IMR-90 (cell line): ENCODE results near the gene CTPS1. TPM values are rescaled to one million over a fixed set of nuclear protein-coding genes. Genes with fewer than 3 reads are reported as not detected.

ENCODE experiments used
- ATAC-seq: fragments of 200-7000 bp; cut with Tn5 transposase; 2 replicates; pipeline ENCODE4 v1.9.1; 2020; ENCODE audit warnings: low read depth, mild to moderate bottlenecking, moderate library complexity
- BruUV-seq: library from RNA; stranded (reverse); fragments of 400-500 nt; replicated peaks from 2 replicates; lab custom pipeline; 2021; lab: Mats Ljungman, UMichigan
- CTCF ChIA-PET: fragments of 300-600 bp; formaldehyde crosslinking; extraction: SDS; loops from one replicate; lab custom pipeline; 2021; ENCODE audit warnings: antibody characterized with exemption; lab: Yijun Ruan, JAX
- POLR2A ChIA-PET: fragments of 300-600 bp; sonication (Branson Sonifier 250); formaldehyde crosslinking; loops from one replicate; lab custom pipeline; 2022; ENCODE audit warnings: antibody characterized with exemption; ENCODE audit not compliant: unreplicated experiment; lab: Charles Lee
- DNase-seq: peaks from one replicate; pipeline ENCODE4 v3.0.0; 2013
- H2AFZ ChIP-seq: replicated peaks from 2 replicates; pipeline ENCODE3; 2013; ENCODE audit warnings: low read length, mild to moderate bottlenecking; ENCODE audit not compliant: poor library complexity
- H2AK5ac ChIP-seq: 2 replicates; pipeline ENCODE4 v1.6.1; 2013; ENCODE audit warnings: low read depth, low read length, inconsistent platforms
- H2AK9ac ChIP-seq: replicated peaks from 2 replicates; pipeline ENCODE3; 2013; ENCODE audit warnings: mild to moderate bottlenecking, low read depth, low read length, moderate library complexity; ENCODE audit not compliant: poor library complexity
- H2BK120ac ChIP-seq: 2 replicates; pipeline ENCODE4 v1.6.1; 2013; ENCODE audit warnings: low read depth, low read length, inconsistent platforms
- H2BK15ac ChIP-seq: 3 replicates; pipeline ENCODE4 v1.6.1; 2013; ENCODE audit warnings: low read depth, low read length, inconsistent platforms
- H2BK20ac ChIP-seq: 2 replicates; pipeline ENCODE4 v1.6.1; 2013; ENCODE audit warnings: low read depth, mild to moderate bottlenecking, inconsistent platforms, low read length, moderate library complexity
- H2BK5ac ChIP-seq: 2 replicates; pipeline ENCODE4 v1.6.1; 2013; ENCODE audit warnings: mild to moderate bottlenecking, low read depth, low read length, inconsistent platforms; ENCODE audit not compliant: poor library complexity, severe bottlenecking
- H3K14ac ChIP-seq: replicated peaks from 2 replicates; pipeline ENCODE4 v1.6.1; 2013; ENCODE audit warnings: low read depth, low read length, inconsistent platforms
- H3K18ac ChIP-seq: 2 replicates; pipeline ENCODE4 v1.6.1; 2013; ENCODE audit warnings: low read depth, low read length, control low read depth
- H3K23ac ChIP-seq: 2 replicates; pipeline ENCODE4 v1.6.1; 2013; ENCODE audit warnings: low read depth, low read length, inconsistent platforms
- H3K27ac ChIP-seq: 2 replicates; pipeline ENCODE4 v1.5.1; 2013; ENCODE audit warnings: mild to moderate bottlenecking, control low read depth, low read length; ENCODE audit not compliant: insufficient read depth
- H3K27me3 ChIP-seq: 2 replicates; pipeline ENCODE4 v1.6.1; 2013; ENCODE audit warnings: low read length; ENCODE audit not compliant: control insufficient read depth, insufficient read depth
- H3K36me3 ChIP-seq: 2 replicates; pipeline ENCODE4 v1.6.1; 2013; ENCODE audit warnings: low read length, mixed read lengths; ENCODE audit not compliant: control insufficient read depth, insufficient read depth
- H3K4ac ChIP-seq: 2 replicates; pipeline ENCODE4 v1.6.1; 2013; ENCODE audit warnings: low read depth, low read length, inconsistent platforms
- H3K4me1 ChIP-seq: 2 replicates; pipeline ENCODE4 v1.6.1; 2013; ENCODE audit warnings: low read length, mixed read lengths; ENCODE audit not compliant: control insufficient read depth, insufficient read depth
- H3K4me2 ChIP-seq: 2 replicates; pipeline ENCODE4 v1.6.1; 2013; ENCODE audit warnings: low read depth, mild to moderate bottlenecking, control low read depth, low read length, moderate library complexity
- H3K4me3 ChIP-seq: 2 replicates; pipeline ENCODE4 v1.5.1; 2013; ENCODE audit warnings: low read depth, mild to moderate bottlenecking, control low read depth, low read length, moderate library complexity; ENCODE audit not compliant: insufficient read depth
- H3K56ac ChIP-seq: 2 replicates; pipeline ENCODE4 v1.6.1; 2013; ENCODE audit warnings: low read length, inconsistent platforms; ENCODE audit not compliant: insufficient read depth; ENCODE audit errors: extremely low read depth
- H3K79me1 ChIP-seq, 2 experiments: 2 replicates each; pipeline ENCODE4 v1.6.1; 2013; ENCODE audit warnings: low read length in 2 of 2, inconsistent platforms in 1 of 2, low read depth in 1 of 2
- H3K9ac ChIP-seq: 2 replicates; pipeline ENCODE4 v1.6.1; 2013; ENCODE audit warnings: low read depth, low read length, control low read depth
- H3K9me1 ChIP-seq: 2 replicates; pipeline ENCODE4 v1.6.1; 2013; ENCODE audit warnings: low read length, inconsistent platforms; ENCODE audit not compliant: insufficient read depth
- H3K9me3 ChIP-seq: 2 replicates; pipeline ENCODE4 v1.6.1; 2013; ENCODE audit warnings: low read length; ENCODE audit not compliant: control insufficient read depth, insufficient read depth
- H4K20me1 ChIP-seq: 2 replicates; pipeline ENCODE4 v1.6.1; 2013; ENCODE audit warnings: low read length, inconsistent platforms; ENCODE audit not compliant: insufficient read depth
- H4K5ac ChIP-seq: 2 replicates; pipeline ENCODE4 v1.6.1; 2013; ENCODE audit warnings: mild to moderate bottlenecking, low read depth, low read length, control low read depth
- H4K8ac ChIP-seq, 2 experiments: 2 replicates each; pipeline ENCODE4 v1.6.1; 2013; ENCODE audit warnings: low read depth in 2 of 2, low read length in 2 of 2, control low read depth in 1 of 2, inconsistent platforms in 1 of 2
- H4K91ac ChIP-seq: 2 replicates; pipeline ENCODE4 v1.6.1; 2013; ENCODE audit warnings: low read depth, low read length, inconsistent platforms; ENCODE audit not compliant: insufficient read depth
- BHLHE40 ChIP-seq: fragments of 150-350 bp; IDR thresholded peaks from 2 replicates; pipeline ENCODE4 v1.6.1; 2016; ENCODE audit warnings: mild to moderate bottlenecking, low read depth, low read length
- CEBPB ChIP-seq: IDR thresholded peaks from 2 replicates; pipeline ENCODE4 v1.6.1; 2012; ENCODE audit warnings: low read depth, low read length, improper control_type of control experiment
- WGBS, 2 experiments: methylation state at CpG; one replicate each; pipeline versions ENCODE4 v1.1.5 to v1.1.7; 2013; ENCODE audit warnings: missing lambda C conversion rate in 2 of 2; ENCODE audit not compliant: insufficient read length in 1 of 2; ENCODE audit errors: extremely low coverage in 2 of 2; 5-methylcytosine and 5-hydroxymethylcytosine counted together
- dilution Hi-C: fragments of 300-500 bp; cut with HindIII; formaldehyde crosslinking; loops from one replicate; pipeline ENCODE4 v1.14.3; 2018; ENCODE audit warnings: low sequenced_read_pairs; ENCODE audit not compliant: unreplicated experiment
- in situ Hi-C: fragments of 300-500 bp; cut with MboI; formaldehyde crosslinking; loops from 3 replicates; pipeline ENCODE4 v1.14.3; 2019; ENCODE audit warnings: low sequenced_read_pairs, inconsistent platforms, mixed read lengths
- intact Hi-C: fragments of 100-400 bp; cut with micrococcal nuclease; formaldehyde crosslinking; loops from 2 replicates; pipeline ENCODE4 v1.10.0; 2022
- polyA plus RNA-seq, 3 experiments: library from polyadenylated mRNA; depleted of rRNA; stranded (reverse); fragments of >200 nt; gene quantifications; 2 replicates each; pipeline ENCODE4 v1.2.3, GENCODE V29; 2012; ENCODE audit warnings: low replicate concordance in 1 of 3
- total RNA-seq: library from RNA; depleted of rRNA; stranded (reverse); fragments of >200 nt; gene quantifications from 2 replicates; pipeline ENCODE4 v1.2.3, GENCODE V29; 2012

The CTPS1 gene
- total and polyA plus RNA-seq, 2 of the 4 experiments (the other 2 are of a cell fraction) = 40.4 to 41.0 TPM

GRCh38 chr1:40986328-40986783, 6.9 kb downstream of the CTPS1 start:
- Histone ChIP-seq H3K27me3 (no peaks in the 10 kb centered on the region), H3K4me1 (peaks cover 21% of the 10 kb centered on the region), H3K23ac (no peak overlapping the region), H3K36me3 (peaks cover 32% of the 10 kb centered on the region), H3K79me1 (peaks cover 36 to 70% of the 10 kb centered on the region in 2 experiments), H2BK5ac (no peak overlapping the region), H3K14ac (no peak overlapping the region), H2BK15ac (no peak overlapping the region), H3K18ac (no peak overlapping the region), H2AK9ac (no peak overlapping the region), H3K4me2 (no peak overlapping the region), H3K56ac (no peak overlapping the region), H2AFZ (no peak overlapping the region), H4K20me1 (peaks cover 29% of the 10 kb centered on the region), H2AK5ac (no peak overlapping the region), H3K27ac (no peak overlapping the region), H4K91ac (no peak overlapping the region), H3K4ac (no peak overlapping the region), H4K5ac (no peak overlapping the region), H3K9me3 (no peaks in the 10 kb centered on the region), H2BK120ac (no peak overlapping the region), H2BK20ac (no peak overlapping the region), H3K9ac (no peak overlapping the region), H4K8ac (no peak overlapping the region), H3K4me3 (no peak overlapping the region), H3K9me1 (peaks cover 12% of the 10 kb centered on the region)
- ChIA-PET CTCF (no interaction called here), POLR2A (no interaction called here)
- no peak for ATAC-seq
- in situ Hi-C loops = no loop called here
- DNase-seq = no peak
- intact Hi-C loops = no loop called here
- dilution Hi-C loops = no loop called here
- no peak for TF ChIP-seq BHLHE40
- TF ChIP-seq CEBPB = peak; percentile 5; the same call in 1 of the 2 replicates
- no TSS peak for BruUV-seq
- WGBS, 2 experiments = 97% methylated on average over 9 of the region's 10 CpGs; no CpG with 5 or more reads in 1 of the 2 experiments
